C4-2B (cell line): ENCODE data around the gene PRKAR2A.
"Not testable (repeated sequence)": the region's sequence is repeated elsewhere in the genome, so short reads cannot be mapped to it uniquely, and the experiment has no call there.

Source experiments
- H3K27ac ChIP-seq: fragments of 450-650 bp; 2 replicates; pipeline ENCODE4 v1.5.1; 2017
- ZFX ChIP-seq: fragments of 450-650 bp; IDR thresholded peaks from 2 replicates; pipeline ENCODE4 v1.6.1; 2017
- TF ChIP-seq, protein P1 (sequence below): fragments of 450-650 bp; conservative IDR thresholded peaks from 2 replicates; pipeline ENCODE4 v1.5.1; 2017; ENCODE audit warnings: mild to moderate bottlenecking

PRKAR2A gene

DNA sequence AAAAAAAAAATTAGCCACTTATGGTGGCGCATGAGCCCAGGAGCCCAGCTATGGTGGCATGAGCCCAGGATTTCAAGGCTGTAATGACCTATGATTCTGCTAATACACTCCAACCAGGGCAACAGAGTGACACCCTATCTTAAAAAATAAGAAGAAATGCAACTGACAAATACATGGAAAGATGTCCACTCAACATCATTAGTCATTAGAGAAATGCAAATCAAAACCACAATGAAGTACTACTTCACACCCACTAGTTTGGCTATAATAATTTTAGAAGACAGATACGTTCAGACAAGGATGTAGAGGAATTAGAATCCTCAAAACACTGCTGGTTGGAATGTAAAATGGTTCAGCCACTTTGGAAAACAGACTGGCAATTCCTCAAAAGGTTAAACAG, 10.5 kb downstream of the PRKAR2A start:
- no peak overlapping the region for H3K27ac ChIP-seq
- no peak for TF ChIP-seq ZFX
- TF ChIP-seq, protein P1, sequence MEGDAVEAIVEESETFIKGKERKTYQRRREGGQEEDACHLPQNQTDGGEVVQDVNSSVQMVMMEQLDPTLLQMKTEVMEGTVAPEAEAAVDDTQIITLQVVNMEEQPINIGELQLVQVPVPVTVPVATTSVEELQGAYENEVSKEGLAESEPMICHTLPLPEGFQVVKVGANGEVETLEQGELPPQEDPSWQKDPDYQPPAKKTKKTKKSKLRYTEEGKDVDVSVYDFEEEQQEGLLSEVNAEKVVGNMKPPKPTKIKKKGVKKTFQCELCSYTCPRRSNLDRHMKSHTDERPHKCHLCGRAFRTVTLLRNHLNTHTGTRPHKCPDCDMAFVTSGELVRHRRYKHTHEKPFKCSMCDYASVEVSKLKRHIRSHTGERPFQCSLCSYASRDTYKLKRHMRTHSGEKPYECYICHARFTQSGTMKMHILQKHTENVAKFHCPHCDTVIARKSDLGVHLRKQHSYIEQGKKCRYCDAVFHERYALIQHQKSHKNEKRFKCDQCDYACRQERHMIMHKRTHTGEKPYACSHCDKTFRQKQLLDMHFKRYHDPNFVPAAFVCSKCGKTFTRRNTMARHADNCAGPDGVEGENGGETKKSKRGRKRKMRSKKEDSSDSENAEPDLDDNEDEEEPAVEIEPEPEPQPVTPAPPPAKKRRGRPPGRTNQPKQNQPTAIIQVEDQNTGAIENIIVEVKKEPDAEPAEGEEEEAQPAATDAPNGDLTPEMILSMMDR, result no peak

DNA sequence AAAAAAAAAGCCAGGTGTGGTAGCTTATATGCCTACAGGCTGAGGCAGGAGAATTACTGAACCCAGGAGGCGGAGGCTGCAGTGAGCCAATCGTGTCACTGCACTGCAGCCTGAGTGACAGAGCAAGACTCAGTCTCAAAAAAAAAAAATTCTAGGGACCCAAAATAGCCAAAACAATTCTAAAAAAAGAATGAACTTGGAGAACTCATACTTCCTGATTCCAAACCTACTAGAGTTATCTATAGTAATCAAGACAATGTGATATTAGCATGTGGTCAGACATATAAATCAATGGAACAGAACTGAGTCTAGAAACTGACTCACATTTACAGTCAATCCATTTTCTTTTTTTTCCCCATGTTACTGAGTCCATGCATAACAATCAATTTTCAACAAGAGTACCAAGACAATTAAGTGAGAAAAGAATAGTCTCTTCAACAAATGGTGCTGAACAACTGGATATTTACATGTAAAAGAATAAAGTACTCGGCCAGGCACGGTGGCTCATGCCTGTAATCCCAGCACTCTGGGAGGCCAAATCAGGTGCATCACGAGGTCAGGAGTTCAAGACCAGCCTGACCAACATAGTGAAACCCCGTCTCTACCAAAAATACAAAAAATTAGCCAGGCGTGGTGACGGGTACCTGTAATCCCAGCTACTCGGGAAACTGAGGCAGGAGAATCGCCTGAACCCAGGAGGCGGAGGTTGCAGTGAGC, 11.9 kb downstream of the PRKAR2A start:
- H3K27ac ChIP-seq, result no peak overlapping the region
- TF ChIP-seq, protein P1, result no peak
- TF ChIP-seq ZFX, result no peak

DNA sequence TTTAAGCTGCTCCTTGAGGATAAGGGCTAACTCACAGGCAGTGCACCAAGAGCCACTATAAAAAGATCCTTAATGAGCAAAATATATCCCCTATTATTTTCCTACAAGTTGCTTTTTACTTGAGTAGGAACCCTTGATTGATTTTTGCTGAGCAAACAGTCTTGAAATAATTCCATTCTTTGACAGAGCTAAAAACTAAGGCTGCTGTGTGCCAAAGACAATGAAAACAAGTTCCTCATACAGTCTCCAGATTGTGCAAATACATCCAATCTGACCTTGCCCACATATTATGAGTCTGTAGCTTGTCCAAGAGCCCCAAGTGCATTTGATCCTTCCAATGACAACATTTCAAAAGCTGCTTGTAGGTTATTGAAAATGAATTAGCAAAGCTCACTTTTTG, 15.0 kb downstream of the PRKAR2A start:
- TF ChIP-seq ZFX, result no peak
- TF ChIP-seq, protein P1, result no peak
- no peak overlapping the region for H3K27ac ChIP-seq

DNA sequence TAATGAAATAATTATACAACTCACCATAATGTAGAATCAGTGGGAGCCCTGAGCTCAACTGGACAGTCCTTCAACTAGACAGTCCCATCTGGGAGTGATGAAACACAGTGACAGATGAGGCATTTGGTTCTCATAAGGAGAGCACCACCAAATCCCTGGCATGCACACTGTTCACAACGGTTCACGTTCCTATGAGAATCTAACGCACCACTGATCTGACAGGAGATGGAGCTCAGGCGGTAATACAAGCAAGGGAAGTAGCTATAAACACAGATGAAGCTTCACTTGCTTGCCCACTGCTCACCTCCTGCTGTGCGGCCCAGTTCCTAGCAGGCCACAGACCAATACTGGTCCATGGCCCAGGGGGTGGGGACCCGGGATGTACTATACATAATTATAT, 17.0 kb downstream of the PRKAR2A start:
- H3K27ac ChIP-seq, result no peak overlapping the region
- no peak for TF ChIP-seq ZFX
- TF ChIP-seq, protein P1, result no peak

DNA sequence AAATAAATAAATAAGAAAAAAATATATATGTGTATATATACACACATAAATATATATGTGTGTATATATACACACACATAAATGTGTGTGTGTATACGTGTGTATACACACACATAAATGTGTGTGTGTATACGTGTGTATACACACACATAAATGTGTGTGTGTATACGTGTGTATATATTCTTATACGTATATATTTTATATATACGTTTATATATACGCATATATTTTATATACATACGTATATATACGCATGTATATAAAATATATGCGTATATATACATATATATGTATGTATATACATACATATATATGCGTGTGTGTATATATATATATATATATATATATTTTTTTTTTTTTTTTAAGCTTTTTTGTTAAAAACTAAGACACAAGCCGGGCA, 18.1 kb downstream of the PRKAR2A start:
- H3K27ac ChIP-seq, result not testable (repeated sequence)

DNA sequence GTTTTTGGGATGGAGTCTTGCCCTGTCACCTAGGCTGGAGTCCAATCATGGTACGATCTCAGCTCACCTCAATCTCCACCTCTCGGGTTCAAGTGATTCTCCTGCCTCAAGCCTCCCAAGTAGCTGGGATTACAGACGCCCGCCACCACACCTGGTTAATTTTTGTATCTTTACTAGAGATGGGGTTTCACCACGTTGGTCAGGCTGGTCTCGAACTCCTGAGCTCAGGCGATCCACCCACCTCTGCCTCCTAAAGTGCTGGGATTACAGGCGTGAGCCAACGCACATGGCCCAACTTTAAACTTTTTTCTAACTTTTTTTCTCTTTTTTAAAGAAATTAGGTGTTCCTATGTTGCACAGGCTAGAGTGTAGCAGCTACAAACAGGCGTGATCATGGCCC, 19.8 kb downstream of the PRKAR2A start:
- not testable (repeated sequence) for H3K27ac ChIP-seq

DNA sequence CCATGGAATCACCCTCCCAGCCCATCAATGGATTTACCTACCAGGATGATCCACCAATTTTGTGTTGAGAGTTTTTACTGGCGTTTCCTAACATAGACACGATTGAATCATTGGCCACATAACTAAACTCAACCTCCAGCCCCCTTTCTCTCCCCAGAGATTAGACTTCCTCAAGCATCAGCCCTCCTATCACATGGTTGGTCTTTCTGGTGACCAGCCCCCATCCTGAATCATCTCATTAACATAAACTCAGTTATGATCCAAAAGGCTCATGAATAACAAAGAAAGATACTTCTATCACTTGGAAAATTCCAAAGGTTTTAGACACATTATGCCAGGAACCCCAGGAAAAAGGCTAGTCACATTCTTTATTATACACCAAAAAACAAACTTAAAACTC, 21.2 kb downstream of the PRKAR2A start:
- no peak for TF ChIP-seq ZFX
- H3K27ac ChIP-seq, result no peak overlapping the region

DNA sequence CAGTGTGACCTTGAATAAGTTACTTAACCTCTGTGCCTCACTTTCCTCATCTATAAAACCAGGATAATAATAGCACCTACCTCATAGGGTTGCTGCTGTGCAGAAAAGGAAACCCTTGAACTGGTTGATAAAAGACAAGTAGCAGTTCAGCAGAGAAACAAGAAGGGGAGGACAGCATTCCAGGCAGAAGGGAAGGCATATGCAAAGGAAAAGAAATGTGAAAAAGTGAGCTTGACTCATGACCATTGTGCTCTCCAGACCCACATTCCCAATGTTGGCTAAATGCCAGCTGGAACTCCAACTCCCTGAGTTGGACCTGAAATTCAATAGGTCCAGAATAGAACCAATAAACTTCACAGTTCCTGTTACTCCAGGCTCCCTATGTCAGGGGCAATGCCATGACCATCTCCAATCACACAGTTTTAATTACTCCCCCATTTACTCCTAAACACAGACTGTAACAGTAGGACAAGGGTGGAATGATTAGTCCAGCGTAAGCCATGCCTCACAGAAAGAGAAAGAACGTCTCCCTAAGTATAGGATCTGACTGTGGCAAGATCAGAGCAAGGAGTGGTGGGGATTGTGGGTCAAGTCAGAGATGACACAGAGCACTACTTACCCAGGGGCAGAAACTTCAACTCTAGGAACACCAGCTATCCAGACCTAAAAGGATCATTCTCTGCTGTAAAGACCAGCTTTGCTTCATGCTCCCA, 26.9 kb downstream of the PRKAR2A start:
- TF ChIP-seq, protein P1, result no peak
- TF ChIP-seq ZFX, result no peak
- H3K27ac ChIP-seq, result no peak overlapping the region
